22Rv1 (cell line): Measurements from ENCODE around the gene NINL.

Source experiments
- ZFX ChIP-seq: fragments of 450-650 bp; IDR thresholded peaks from 2 replicates; pipeline ENCODE4 v1.6.1; 2017; ENCODE audit warnings: antibody characterized with exemption, borderline replicate concordance
- TF ChIP-seq, protein P1 (sequence below): fragments of 450-650 bp; IDR thresholded peaks from 2 replicates; pipeline ENCODE4 v1.5.1; 2017; ENCODE audit warnings: mild to moderate bottlenecking

DNA sequence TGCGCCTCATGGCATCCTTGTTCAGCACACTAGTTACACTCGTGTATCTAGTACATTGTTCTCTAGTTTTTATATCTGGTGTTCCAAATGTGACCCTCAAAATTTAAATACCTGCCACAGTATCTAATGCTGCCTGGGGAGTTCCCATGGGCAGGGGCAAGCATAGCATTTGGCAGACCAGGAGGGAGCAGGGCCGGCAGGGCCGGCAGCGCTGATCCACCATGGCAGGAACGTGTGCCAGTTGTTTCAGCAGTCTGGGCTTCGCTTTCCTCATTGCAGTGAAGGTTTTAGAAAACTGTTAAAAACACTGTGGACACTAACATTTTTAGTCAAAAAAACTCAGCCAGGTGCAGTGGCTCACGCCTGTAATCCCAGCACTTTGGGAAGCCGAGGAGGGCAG lies 19.3 kb upstream of the NINL start:
- TF ChIP-seq, protein P1, sequence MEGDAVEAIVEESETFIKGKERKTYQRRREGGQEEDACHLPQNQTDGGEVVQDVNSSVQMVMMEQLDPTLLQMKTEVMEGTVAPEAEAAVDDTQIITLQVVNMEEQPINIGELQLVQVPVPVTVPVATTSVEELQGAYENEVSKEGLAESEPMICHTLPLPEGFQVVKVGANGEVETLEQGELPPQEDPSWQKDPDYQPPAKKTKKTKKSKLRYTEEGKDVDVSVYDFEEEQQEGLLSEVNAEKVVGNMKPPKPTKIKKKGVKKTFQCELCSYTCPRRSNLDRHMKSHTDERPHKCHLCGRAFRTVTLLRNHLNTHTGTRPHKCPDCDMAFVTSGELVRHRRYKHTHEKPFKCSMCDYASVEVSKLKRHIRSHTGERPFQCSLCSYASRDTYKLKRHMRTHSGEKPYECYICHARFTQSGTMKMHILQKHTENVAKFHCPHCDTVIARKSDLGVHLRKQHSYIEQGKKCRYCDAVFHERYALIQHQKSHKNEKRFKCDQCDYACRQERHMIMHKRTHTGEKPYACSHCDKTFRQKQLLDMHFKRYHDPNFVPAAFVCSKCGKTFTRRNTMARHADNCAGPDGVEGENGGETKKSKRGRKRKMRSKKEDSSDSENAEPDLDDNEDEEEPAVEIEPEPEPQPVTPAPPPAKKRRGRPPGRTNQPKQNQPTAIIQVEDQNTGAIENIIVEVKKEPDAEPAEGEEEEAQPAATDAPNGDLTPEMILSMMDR, result no peak
- no peak for TF ChIP-seq ZFX
